COLO668 (cell line): ENCODE data around the gene PQBP1.

ENCODE experiments used
- DNase-seq: peaks from one replicate; lab custom pipeline; 2025; ENCODE audit not compliant: unreplicated experiment; lab: John Stamatoyannopoulos, UW

The PQBP1 gene

GRCh38 chrX:48920718-48921104, 23.0 kb downstream of the PQBP1 start:
- DNase-seq: no peak

- DNase-seq: no peak
Observed at GRCh38 chrX:48923771-48924170, 26.0 kb downstream of the PQBP1 start.

GRCh38 chrX:48924270-48924669, 26.5 kb downstream of the PQBP1 start:
- no peak for DNase-seq

GRCh38 chrX:48927123-48927522, 29.4 kb downstream of the PQBP1 start:
- DNase-seq: no peak

- no peak for DNase-seq
Observed at GRCh38 chrX:48927736-48928382, 30.1 kb downstream of the PQBP1 start.

- no peak for DNase-seq
Observed at GRCh38 chrX:48933757-48934156, 36.0 kb downstream of the PQBP1 start.

- no peak for DNase-seq
Observed at GRCh38 chrX:48934581-48935300, 37.0 kb downstream of the PQBP1 start.

GRCh38 chrX:48935301-48935670, 37.6 kb downstream of the PQBP1 start:
- no peak for DNase-seq

- DNase-seq: no peak
Observed at GRCh38 chrX:48936429-48937053, 38.8 kb downstream of the PQBP1 start.

GRCh38 chrX:48937054-48937907, 39.6 kb downstream of the PQBP1 start:
- no peak for DNase-seq

GRCh38 chrX:48938721-48939425, 41.1 kb downstream of the PQBP1 start:
- DNase-seq: no peak

- DNase-seq: no peak
Observed at GRCh38 chrX:48939524-48940228, 41.9 kb downstream of the PQBP1 start.

- no peak for DNase-seq
Observed at GRCh38 chrX:48940404-48940955, 42.8 kb downstream of the PQBP1 start.

GRCh38 chrX:48942895-48943294, 45.2 kb downstream of the PQBP1 start:
- no peak for DNase-seq

GRCh38 chrX:48945517-48946348, 48.0 kb downstream of the PQBP1 start:
- DNase-seq: peak; percentile 27

GRCh38 chrX:48948589-48948988, 50.9 kb downstream of the PQBP1 start:
- DNase-seq: no peak
